Measurements from ENCODE around the gene MPHOSPH10. TPM values are rescaled to one million over a fixed set of nuclear protein-coding genes. Genes with fewer than 3 reads are reported as not detected.

Gene MPHOSPH10
- total and polyA plus RNA-seq, 2 of the 13 experiments (the other 11 are each of a cell fraction or from before 2014, with no cell fraction given) = 37.8 to 137 TPM

DNA sequence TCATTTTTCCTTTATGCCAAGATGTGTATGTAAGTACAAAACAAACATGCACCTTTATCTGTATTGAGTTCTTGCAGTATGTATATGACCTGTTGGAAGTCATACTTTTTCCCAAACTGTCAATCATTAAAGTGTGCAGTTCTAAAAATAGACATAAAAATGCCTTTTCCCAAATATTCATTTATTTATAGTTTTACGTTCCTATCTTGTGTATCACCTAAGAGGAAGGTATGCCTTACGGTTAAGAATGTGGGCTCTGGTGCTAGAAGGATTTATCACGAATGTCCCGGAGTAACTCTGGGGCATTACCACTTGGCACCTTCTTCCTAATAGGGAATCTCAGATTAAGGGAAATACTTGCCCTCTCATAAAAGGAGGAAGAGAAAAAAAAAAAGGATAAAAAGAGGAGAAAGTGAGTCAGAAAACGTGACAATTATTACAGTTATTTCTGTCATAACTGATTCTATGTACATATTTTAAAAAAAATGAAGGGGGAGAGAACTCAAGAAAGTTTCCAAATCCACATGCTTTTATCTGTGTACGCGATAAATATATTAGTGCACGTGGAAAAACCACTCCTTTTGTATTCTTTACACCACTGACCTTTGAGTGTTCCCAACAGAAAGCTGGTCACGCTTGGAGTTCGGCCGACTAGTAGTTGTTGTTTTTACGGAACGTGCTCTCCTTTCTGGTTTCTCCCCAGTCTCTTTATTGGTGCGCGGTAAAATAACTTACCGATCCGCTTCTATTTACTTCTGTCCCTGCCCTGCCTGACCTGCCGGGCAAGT, 1.1 kb upstream of the MPHOSPH10 start (continued):
- TF ChIP-seq, protein P1, sequence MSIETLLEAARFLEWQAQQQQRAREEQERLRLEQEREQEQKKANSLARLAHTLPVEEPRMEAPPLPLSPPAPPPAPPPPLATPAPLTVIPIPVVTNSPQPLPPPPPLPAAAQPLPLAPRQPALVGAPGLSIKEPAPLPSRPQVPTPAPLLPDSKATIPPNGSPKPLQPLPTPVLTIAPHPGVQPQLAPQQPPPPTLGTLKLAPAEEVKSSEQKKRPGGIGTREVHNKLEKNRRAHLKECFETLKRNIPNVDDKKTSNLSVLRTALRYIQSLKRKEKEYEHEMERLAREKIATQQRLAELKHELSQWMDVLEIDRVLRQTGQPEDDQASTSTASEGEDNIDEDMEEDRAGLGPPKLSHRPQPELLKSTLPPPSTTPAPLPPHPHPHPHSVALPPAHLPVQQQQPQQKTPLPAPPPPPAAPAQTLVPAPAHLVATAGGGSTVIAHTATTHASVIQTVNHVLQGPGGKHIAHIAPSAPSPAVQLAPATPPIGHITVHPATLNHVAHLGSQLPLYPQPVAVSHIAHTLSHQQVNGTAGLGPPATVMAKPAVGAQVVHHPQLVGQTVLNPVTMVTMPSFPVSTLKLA (IDR thresholded peaks at IDR 0.05) = 0 out of 2 replicates have a peak, but pooled peaks have one; percentile 11
- no peak for TF ChIP-seq ZBTB8A (CRISPR knock-in tag; IDR thresholded peaks at IDR 0.05; ENCODE audit: borderline replicate concordance, low read depth)
- TF ChIP-seq ZNF451 (CRISPR knock-in tag; IDR thresholded peaks at IDR 0.05) = no peak; the same call in 1 of the 2 replicates
- TF ChIP-seq ZNF747 (CRISPR knock-in tag; IDR thresholded peaks at IDR 0.05; ENCODE audit: borderline replicate concordance) = no peak
- TF ChIP-seq ZNF543 (CRISPR knock-in tag; IDR thresholded peaks at IDR 0.05) = peak; percentile 8; the same call in 1 of the 2 replicates
- no peak for TF ChIP-seq HNF4G (IDR thresholded peaks at IDR 0.05; ENCODE audit: borderline replicate concordance, low read depth, low read length)
- no peak for TF ChIP-seq HNF4G (CRISPR knock-in tag; IDR thresholded peaks at IDR 0.05; ENCODE audit: borderline replicate concordance, low read depth)
- no peak for TF ChIP-seq ZNF501 (CRISPR knock-in tag; IDR thresholded peaks at IDR 0.05)

DNA sequence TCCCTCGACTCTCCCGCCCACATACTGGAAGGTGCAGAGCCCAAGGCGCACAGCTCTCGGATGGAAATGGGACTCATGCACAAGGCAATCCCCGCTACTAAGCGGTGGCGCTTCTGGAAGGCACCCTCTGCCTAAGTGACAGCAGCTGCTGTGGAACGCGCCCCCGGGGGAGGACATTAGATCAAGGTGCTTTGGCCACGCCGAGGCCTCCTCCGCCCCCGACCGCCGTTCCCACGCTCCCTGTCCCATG, 607 bp upstream of the MPHOSPH10 start:
- H3K4me2 ChIP-seq (ENCODE audit: low read depth, low read length) = peak overlapping the region; percentile 96
- no TSS peak for BruUV-seq (replicated peaks)
- peaks cover 86% of the 10 kb centered on the region for H3K79me2 ChIP-seq (ENCODE audit: insufficient read depth, low read length)
- POLR2A ChIA-PET = interaction anchor here (0.5 to 4.1 kb wide), 14 partner anchors 9 to 202 kb away, joined by 3 to 36 read pairs (median 6); partner anchors contain the start of genes NAGK and ZNF638
- in situ Hi-C loops (cut with HindIII; ENCODE audit: extremely low pct_ligation_motif_present, low pct_unique_long_range_greater_than_20kb) (no loop called here), intact Hi-C loops (cut with micrococcal nuclease; ENCODE audit: unreplicated experiment) (loop anchor here (1.0 kb wide), 2 partner anchors 9 to 30 kb away; no protein-coding TSS in a partner anchor)
- peak overlapping the region; percentile 99 for H3K9ac ChIP-seq (ENCODE audit: insufficient read depth, low read depth, low read length)
- DNase-seq (ENCODE audit: low spot score) = no peak
- H4K20me1 ChIP-seq (ENCODE audit: insufficient read depth, low read length) = peaks cover 17% of the 10 kb centered on the region
- no peaks in the 10 kb centered on the region for H3K9me3 ChIP-seq (ENCODE audit: low read length)
- 0% methylated on average over 7 of the region's 17 CpGs for WGBS (ENCODE audit: low lambda C conversion rate)
- no peaks in the 10 kb centered on the region; a peak in 1 of 5 replicates for H3K27me3 ChIP-seq (ENCODE audit: control insufficient read depth in 1 of 2, insufficient read depth in 2 of 2, low read length in 2 of 2)
- peaks cover 6 to 19% of the 10 kb centered on the region in 2 experiments for H3K36me3 ChIP-seq (replicated peaks in 1 of 2; ENCODE audit: control insufficient read depth in 1 of 2, insufficient read depth in 2 of 2, low read length in 2 of 2)
- H3K27ac ChIP-seq (ENCODE audit: extremely low read length, insufficient read depth, low read length) = peak overlapping the region; percentile 96
- peak overlapping the region; percentile 82 to 94 (median 86) for H3K4me3 ChIP-seq (replicated peaks in 1 of 3; ENCODE audit: insufficient read depth in 1 of 3, low read depth in 2 of 3, low read length in 3 of 3)
- FAIRE-seq = no peak
- no peak overlapping the region for H2AFZ ChIP-seq (ENCODE audit: low read length)
- peaks cover 64% of the 10 kb centered on the region for H3K4me1 ChIP-seq (ENCODE audit: insufficient read depth, low read length)
- peak; percentile 58 for ATAC-seq
- CTCF ChIA-PET (ENCODE audit: low intra/inter-chr PET ratio, low total read pairs) = no interaction called here
- TF ChIP-seq PHF5A (CRISPR knock-in tag; IDR thresholded peaks at IDR 0.05; ENCODE audit: low read depth, unreplicated experiment) = no peak
- TF ChIP-seq CCAR2 (optimal IDR thresholded peaks at IDR 0.05; ENCODE audit: low read depth, low read length) = no peak
- peak; percentile 53; the same call in 1 of the 2 replicates for TF ChIP-seq ZNF782 (CRISPR knock-in tag; IDR thresholded peaks at IDR 0.05; ENCODE audit: borderline replicate concordance)
- TF ChIP-seq, protein P2, sequence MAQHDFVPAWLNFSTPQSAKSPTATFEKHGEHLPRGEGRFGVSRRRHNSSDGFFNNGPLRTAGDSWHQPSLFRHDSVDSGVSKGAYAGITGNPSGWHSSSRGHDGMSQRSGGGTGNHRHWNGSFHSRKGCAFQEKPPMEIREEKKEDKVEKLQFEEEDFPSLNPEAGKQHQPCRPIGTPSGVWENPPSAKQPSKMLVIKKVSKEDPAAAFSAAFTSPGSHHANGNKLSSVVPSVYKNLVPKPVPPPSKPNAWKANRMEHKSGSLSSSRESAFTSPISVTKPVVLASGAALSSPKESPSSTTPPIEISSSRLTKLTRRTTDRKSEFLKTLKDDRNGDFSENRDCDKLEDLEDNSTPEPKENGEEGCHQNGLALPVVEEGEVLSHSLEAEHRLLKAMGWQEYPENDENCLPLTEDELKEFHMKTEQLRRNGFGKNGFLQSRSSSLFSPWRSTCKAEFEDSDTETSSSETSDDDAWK (CRISPR knock-in tag; IDR thresholded peaks at IDR 0.05) = no peak
- TF ChIP-seq FOXA1 (IDR thresholded peaks at IDR 0.05) = no peak
- peak; percentile 23; the same call in 1 of the 2 replicates for TF ChIP-seq FOXA1 (CRISPR knock-in tag; IDR thresholded peaks at IDR 0.05)
- TF ChIP-seq ZFP90 (CRISPR knock-in tag; IDR thresholded peaks at IDR 0.05; ENCODE audit: borderline replicate concordance) = no peak; the same call in 1 of the 2 replicates
- TF ChIP-seq ZNF234 (CRISPR knock-in tag; conservative IDR thresholded peaks at IDR 0.05) = peak; percentile 96
- TF ChIP-seq ZBTB7A (CRISPR knock-in tag; IDR thresholded peaks at IDR 0.05) = no peak; the same call in 1 of the 2 replicates
- TF ChIP-seq, protein P3, sequence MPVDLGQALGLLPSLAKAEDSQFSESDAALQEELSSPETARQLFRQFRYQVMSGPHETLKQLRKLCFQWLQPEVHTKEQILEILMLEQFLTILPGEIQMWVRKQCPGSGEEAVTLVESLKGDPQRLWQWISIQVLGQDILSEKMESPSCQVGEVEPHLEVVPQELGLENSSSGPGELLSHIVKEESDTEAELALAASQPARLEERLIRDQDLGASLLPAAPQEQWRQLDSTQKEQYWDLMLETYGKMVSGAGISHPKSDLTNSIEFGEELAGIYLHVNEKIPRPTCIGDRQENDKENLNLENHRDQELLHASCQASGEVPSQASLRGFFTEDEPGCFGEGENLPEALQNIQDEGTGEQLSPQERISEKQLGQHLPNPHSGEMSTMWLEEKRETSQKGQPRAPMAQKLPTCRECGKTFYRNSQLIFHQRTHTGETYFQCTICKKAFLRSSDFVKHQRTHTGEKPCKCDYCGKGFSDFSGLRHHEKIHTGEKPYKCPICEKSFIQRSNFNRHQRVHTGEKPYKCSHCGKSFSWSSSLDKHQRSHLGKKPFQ (CRISPR knock-in tag; IDR thresholded peaks at IDR 0.05; ENCODE audit: insufficient replicate concordance) = no peak
- no peak for TF ChIP-seq HNRNPUL1 (IDR thresholded peaks at IDR 0.05; ENCODE audit: low read depth, low read length)
